Myocyte (in vitro differentiated cells): ENCODE data around the gene ZNF83. TPM values are rescaled to one million over a fixed set of nuclear protein-coding genes. Genes with fewer than 3 reads are reported as not detected.
"Not testable (repeated sequence)": the region's sequence is repeated elsewhere in the genome, so short reads cannot be mapped to it uniquely, and the experiment has no call there.

Experiments
- DNase-seq: peaks from one replicate; pipeline ENCODE4 v3.0.0-alpha.2; 2012; ENCODE audit warnings: low read depth
- total RNA-seq: library from RNA; depleted of rRNA; stranded (reverse); fragments of >200 nt; gene quantifications from 2 replicates; pipeline ENCODE4 v1.2.3, GENCODE V29; 2014

ZNF83 gene
- total RNA-seq, 1 donor from 2014 or later = 36.3 TPM

DNA sequence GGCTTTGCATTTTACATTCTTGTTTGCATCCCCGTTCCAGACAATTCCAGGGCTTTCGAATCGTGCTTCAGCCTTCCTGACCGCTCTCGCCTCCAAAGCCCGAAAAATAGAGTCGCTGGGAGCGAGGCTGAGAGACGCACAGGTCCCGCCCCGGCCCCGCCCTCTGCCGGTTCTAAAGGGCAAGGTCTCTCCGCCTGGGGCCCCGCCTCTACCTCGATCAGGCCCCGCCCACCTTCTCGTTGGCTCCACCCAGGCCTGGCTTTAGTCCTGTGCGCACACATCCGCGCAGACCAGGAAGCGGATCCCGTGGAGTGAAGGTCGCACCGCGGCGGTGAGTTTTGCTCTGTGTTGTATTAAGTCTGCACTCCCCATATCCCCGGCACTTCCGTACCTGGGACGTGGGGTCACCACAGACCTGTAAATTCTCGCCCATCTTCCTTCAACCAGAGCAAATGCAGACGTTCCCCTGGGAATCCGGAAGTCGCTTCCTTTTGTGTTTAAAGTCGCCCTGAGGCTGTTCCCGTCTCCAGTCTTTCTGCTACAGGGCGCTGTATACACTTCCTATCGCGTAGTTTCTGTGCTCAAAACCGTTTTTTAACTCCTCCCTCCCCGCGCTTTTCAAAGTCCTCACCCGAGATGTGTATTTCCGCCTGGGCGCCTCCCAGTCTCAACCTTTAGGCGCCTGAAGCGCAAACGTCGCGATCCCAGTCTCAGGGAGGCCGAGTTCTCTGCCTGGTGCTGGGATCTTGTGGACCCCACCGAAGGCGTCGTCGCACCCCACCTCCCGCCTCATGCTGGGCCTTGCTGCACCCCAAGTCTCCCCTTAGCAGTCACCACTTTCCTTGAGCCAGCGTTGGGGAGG lies 67.9 kb downstream of the ZNF83 start, which contains the start of gene ZNF701:
Gene ZNF701 (plus strand): TSS at position 288 of the 862 bp plus-strand sequence. CDS start 3,861 bp downstream, outside the sequence.
- peak; percentile 82 for DNase-seq

DNA sequence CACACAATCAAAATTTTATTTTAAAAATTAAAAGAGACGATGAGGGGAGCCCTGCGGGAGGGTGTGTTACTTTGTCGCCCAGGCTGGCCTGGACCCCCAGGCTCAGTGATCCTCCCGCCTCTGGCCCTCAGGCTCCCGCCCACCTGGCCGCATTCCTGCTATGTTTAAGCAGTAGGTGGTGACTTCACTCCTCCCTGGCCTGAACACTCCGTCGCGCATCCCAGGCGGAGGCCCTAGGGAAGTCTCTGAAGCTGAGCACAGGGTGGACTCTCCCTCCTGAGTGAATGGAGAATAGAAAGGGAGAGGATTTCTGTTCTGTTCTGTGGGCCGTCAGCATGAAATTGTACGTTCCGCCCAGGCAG lies 68.5 kb downstream of the ZNF83 start:
- not testable (repeated sequence) for DNase-seq

DNA sequence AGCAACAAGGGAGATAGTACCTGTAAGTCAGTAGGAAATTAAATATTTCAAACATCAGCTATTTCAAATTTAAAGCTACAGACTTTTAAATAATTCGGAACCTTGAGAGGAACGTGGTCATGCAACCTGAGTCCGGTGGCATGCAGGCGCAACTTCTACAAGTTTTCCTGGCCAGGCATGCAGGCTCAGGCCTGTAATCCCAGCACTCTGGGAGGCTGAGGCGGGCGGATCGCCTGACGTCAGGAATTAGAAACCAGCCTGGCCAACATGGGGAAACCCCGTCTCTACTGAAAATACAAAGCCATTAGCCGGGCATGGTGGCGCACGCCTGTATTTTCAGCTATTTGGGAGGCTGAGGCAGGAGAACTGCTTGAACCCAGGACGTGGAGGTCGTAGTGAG lies 70.2 kb downstream of the ZNF83 start:
- DNase-seq = no peak

DNA sequence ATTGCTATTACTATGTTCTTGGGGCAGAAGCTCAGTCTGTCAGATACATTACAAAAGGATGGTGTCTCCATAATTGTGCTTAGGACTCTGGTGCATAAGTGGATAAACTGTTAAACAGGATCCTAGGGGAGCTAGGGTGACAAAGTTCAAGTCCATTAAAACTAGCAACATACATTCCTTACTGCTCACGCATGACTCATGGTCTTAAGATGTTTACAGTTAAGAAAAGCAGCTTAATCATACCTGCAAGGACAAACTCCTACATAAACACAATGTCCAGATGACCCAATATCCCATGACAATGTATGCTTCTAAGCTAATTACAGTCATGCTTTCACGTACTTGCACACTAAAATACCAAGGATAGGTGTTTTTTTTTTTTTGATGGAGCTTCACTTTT lies 71.6 kb downstream of the ZNF83 start:
- no peak for DNase-seq

DNA sequence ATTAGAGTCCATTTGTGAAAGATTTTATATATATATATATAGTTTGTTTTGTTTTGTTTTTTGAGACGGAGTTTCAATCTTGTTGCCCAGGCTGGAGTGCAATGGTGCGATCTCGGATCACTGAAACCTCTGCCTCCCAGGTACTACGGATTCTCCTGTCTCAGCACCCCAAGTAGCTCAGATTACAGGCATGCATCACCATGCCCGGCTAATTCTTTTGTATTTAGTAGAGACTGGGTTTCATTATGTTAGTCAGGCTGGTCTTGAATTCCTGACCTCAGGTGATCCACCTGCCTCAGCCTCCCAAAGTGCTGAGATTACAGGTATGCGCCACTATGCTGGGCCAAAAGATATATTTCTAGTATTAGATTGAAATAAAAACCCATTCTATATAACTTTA lies 72.0 kb downstream of the ZNF83 start:
- no peak for DNase-seq

Other genes starting within 250 kb of the ZNF83 start
- 8.7 and 26.8 TPM in 2 replicates for gene ZNF528, start 240.5 kb downstream of the ZNF83 start, total RNA-seq
- gene ZNF534, start 209.2 kb downstream of the ZNF83 start, total RNA-seq = 0.05 and 0.08 TPM in 2 replicates
- gene ZNF578, start 184.8 kb downstream of the ZNF83 start, total RNA-seq = 2.2 and 4.7 TPM in 2 replicates
- 16.8 and 16.9 TPM in 2 replicates for gene ZNF808, start 110.7 kb downstream of the ZNF83 start, total RNA-seq
- gene ZNF701, start 68.1 kb downstream of the ZNF83 start, total RNA-seq = 5.5 and 6.2 TPM in 2 replicates
- 3.4 and 8.0 TPM in 2 replicates for gene ZNF611, start 96.7 kb upstream of the ZNF83 start, total RNA-seq
- gene ZNF600, start 148.4 kb upstream of the ZNF83 start, total RNA-seq = 2.4 and 2.8 TPM in 2 replicates
- gene ZNF28, start 183.3 kb upstream of the ZNF83 start, total RNA-seq = 15.0 and 18.9 TPM in 2 replicates
- gene ZNF468, start 219.3 kb upstream of the ZNF83 start, total RNA-seq = 18.0 and 19.4 TPM in 2 replicates